Measurements from ENCODE around the gene TUBGCP6. TPM values are rescaled to one million over a fixed set of nuclear protein-coding genes. Genes with fewer than 3 reads are reported as not detected.

Gene TUBGCP6
- total RNA-seq, 1 experiment from 2014 or later: 38.6 TPM

DNA sequence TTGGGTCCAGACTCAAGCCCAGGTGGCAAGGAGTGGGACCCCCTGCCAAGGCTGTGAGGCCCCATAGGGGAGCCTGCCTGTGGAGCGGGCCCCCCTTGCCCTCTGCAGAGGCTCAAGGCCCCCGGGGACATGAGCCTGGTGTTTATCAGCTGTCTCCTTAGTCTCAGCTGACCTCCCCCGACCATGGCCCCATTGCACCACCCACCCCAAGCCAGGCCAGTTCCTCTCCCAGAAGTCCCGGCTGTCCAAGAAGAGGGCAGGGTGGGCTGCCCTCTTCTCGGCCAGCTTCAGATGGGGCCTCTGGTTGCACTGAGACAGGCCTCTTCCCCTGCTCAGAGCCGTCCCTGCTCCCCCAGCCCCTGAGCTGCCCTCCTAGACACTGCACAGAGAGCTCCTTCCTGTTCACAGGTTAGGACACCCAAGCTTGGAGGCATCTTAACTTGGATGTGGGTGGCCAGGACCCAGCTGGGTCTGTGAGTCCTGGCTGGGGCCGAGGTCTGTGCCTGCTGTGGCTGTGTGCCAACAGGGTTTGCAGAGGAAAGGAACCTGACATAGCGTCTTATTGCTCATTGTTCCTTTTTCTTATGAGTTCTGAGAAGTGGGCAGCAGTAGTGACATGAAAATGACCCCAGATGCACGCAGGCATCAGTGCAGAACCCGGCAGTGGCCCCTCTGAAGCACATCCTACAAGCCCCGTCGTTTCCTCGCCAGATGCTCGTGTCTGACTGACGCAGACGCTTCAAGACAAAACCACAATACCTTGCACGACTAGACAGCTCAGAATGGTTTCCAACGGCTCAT, 53.7 kb downstream of the TUBGCP6 start:
- peaks cover 6% of the 10 kb centered on the region; the same call in 1 of the 2 replicates for H4K20me1 ChIP-seq (ENCODE audit: insufficient read depth)
- TSS peak; percentile 35 for BruUV-seq (replicated peaks)
- intact Hi-C loops (cut with micrococcal nuclease): no loop called here

More for the DNA sequence above, 53.7 kb downstream of the TUBGCP6 start:
- peak overlapping the region; percentile 57 to 66 for H3K4me3 ChIP-seq (replicated peaks in 1 of 2; ENCODE audit: low read depth in 1 of 2, low read length in 2 of 2)
- no peaks in the 10 kb centered on the region for H3K9me2 ChIP-seq (ENCODE audit: insufficient read depth)
- POLR2A ChIA-PET: interaction anchor here (0.5 to 1.4 kb wide), 2 partner anchors 18 to 42 kb away, joined by 3 to 4 read pairs; no protein-coding TSS in a partner anchor
- H3K4me2 ChIP-seq (ENCODE audit: low read length): peak overlapping the region; percentile 92
- TF ChIP-seq YY1 (IDR thresholded peaks at IDR 0.05; ENCODE audit: extremely low read depth, insufficient replicate concordance, low read depth, low read length) (no peak), ZNF274 (IDR thresholded peaks at IDR 0.05; ENCODE audit: low read depth, low read length) (no peak), REST (IDR thresholded peaks at IDR 0.05; ENCODE audit: low read depth) (no peak), CBX3 (IDR thresholded peaks at IDR 0.05; ENCODE audit: low read depth) (no peak), TCF7L2 (IDR thresholded peaks at IDR 0.05; ENCODE audit: borderline replicate concordance, extremely low read depth, insufficient read depth, insufficient read length) (no peak), SP1 (IDR thresholded peaks at IDR 0.05; ENCODE audit: low read depth) (no peak), ATF3 (IDR thresholded peaks at IDR 0.05) (no peak), SRF (IDR thresholded peaks at IDR 0.05; ENCODE audit: low read depth) (no peak), FOSL1 (IDR thresholded peaks at IDR 0.05; ENCODE audit: low read depth) (no peak), ELF1 (IDR thresholded peaks at IDR 0.05; ENCODE audit: borderline replicate concordance, low read depth) (no peak; the same call in 1 of the 2 replicates), ZFX (IDR thresholded peaks at IDR 0.05) (no peak), POLR2A (IDR thresholded peaks at IDR 0.05; ENCODE audit: borderline replicate concordance, extremely low read depth, insufficient read depth, insufficient read length) (no peak), CTCF (IDR thresholded peaks at IDR 0.05 in 2 of 3, conservative IDR thresholded peaks at IDR 0.05 in 1 of 3; ENCODE audit: borderline replicate concordance in 1 of 3, insufficient read depth in 1 of 3, low read depth in 2 of 3, low read length in 2 of 3) (no peak), EGR1 (IDR thresholded peaks at IDR 0.05; ENCODE audit: low read depth) (no peak), EZH2 (IDR thresholded peaks at IDR 0.05) (no peak), JUND (IDR thresholded peaks at IDR 0.05) (no peak)
- TF ChIP-seq, protein P1, sequence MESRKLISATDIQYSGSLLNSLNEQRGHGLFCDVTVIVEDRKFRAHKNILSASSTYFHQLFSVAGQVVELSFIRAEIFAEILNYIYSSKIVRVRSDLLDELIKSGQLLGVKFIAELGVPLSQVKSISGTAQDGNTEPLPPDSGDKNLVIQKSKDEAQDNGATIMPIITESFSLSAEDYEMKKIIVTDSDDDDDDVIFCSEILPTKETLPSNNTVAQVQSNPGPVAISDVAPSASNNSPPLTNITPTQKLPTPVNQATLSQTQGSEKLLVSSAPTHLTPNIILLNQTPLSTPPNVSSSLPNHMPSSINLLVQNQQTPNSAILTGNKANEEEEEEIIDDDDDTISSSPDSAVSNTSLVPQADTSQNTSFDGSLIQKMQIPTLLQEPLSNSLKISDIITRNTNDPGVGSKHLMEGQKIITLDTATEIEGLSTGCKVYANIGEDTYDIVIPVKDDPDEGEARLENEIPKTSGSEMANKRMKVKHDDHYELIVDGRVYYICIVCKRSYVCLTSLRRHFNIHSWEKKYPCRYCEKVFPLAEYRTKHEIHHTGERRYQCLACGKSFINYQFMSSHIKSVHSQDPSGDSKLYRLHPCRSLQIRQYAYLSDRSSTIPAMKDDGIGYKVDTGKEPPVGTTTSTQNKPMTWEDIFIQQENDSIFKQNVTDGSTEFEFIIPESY (IDR thresholded peaks at IDR 0.05; ENCODE audit: extremely low read depth, insufficient replicate concordance, low read length): no peak
- peaks cover 83% of the 10 kb centered on the region for H3K79me2 ChIP-seq (ENCODE audit: insufficient read depth, low read length)
- H3K9ac ChIP-seq (ENCODE audit: low read length): peak overlapping the region; percentile 79
- H3K27me3 ChIP-seq (ENCODE audit: insufficient read depth, low read length): no peaks in the 10 kb centered on the region
- no peaks in the 10 kb centered on the region for H3K9me3 ChIP-seq (ENCODE audit: control insufficient read depth in 1 of 2, insufficient read depth in 1 of 2, low read depth in 1 of 2, low read length in 2 of 2)
- RAD21 ChIA-PET (ENCODE audit: low non-redundant PET in 1 of 2, low total read pairs in 2 of 2, uncharacterized antibody in 2 of 2, unreplicated experiment in 2 of 2): no interaction called here
- no peak for DNase-seq (ENCODE audit: low read depth, low spot score)
- peaks cover 20 to 40% of the 10 kb centered on the region in 2 experiments for H3K4me1 ChIP-seq (ENCODE audit: control insufficient read depth in 1 of 2, insufficient read depth in 2 of 2, low read length in 2 of 2)
- H2AFZ ChIP-seq (ENCODE audit: low read depth, low read length, poor library complexity, severe bottlenecking): no peak overlapping the region
- H3K27ac ChIP-seq (ENCODE audit: low read depth, low read length): peak overlapping the region; percentile 75
- CTCF ChIA-PET: interaction anchor here (0.6 to 1.3 kb wide), 2 partner anchors 8 to 34 kb away, joined by 3 to 4 read pairs; no protein-coding TSS in a partner anchor
- H3K36me3 ChIP-seq (ENCODE audit: control insufficient read depth in 1 of 2, insufficient read depth in 2 of 2, low read length in 2 of 2): peaks cover 2 to 14% of the 10 kb centered on the region in 2 experiments; a peak in 3 of 4 replicates
- ATAC-seq: no peak; the same call in 1 of the 2 replicates

Data from HCT116 (cell line).